Heart right ventricle (tissue), 16 donors: ENCODE measurements around the gene JAK1. TPM values are rescaled to one million over a fixed set of nuclear protein-coding genes. Genes with fewer than 3 reads are reported as not detected.

Source experiments
- ATAC-seq, 8 donors: fragments of 200-7000 bp; cut with Tn5 transposase; one replicate each; pipeline ENCODE4 v1.9.1; 2020; ENCODE audit warnings: mild to moderate bottlenecking in 8 of 8, moderate library complexity in 8 of 8, moderate number of reproducible peaks in 1 of 8
- DNase-seq, 2 donors: peaks; one replicate each; pipeline ENCODE4 v3.0.0-alpha.2; 2020
- H3K27ac ChIP-seq, 10 donors: fragments of 200-600 bp; sonication (generic) in 2 of 10; one replicate each; pipeline versions ENCODE4 v1.5.0 to v1.8.0; 2020 to 2022; ENCODE audit warnings: mild to moderate bottlenecking in 3 of 10
- H3K27me3 ChIP-seq, 7 donors: fragments of 200-600 bp; one replicate each; pipeline ENCODE4 v1.8.0; 2021 to 2022; ENCODE audit warnings: mild to moderate bottlenecking in 2 of 7
- H3K36me3 ChIP-seq, 9 donors: fragments of 200-600 bp; sonication (generic) in 1 of 9; one replicate each; pipeline versions ENCODE4 v1.5.0 to v1.8.0; 2020 to 2022; ENCODE audit warnings: mild to moderate bottlenecking in 2 of 9
- H3K4me1 ChIP-seq, 9 donors: fragments of 200-600 bp; sonication (generic) in 1 of 9; one replicate each; pipeline versions ENCODE4 v1.5.0 to v1.8.0; 2020 to 2022; ENCODE audit warnings: mild to moderate bottlenecking in 4 of 9
- H3K4me3 ChIP-seq, 10 donors: fragments of 200-600 bp; sonication (generic) in 2 of 10; one replicate each; pipeline versions ENCODE4 v1.5.0 to v1.8.0; 2020 to 2022; ENCODE audit warnings: mild to moderate bottlenecking in 7 of 10, moderate library complexity in 2 of 10
- H3K9me3 ChIP-seq, 11 donors: fragments of 200-600 bp in 10 of 11; sonication (generic) in 2 of 11; one replicate each; pipeline versions ENCODE4 v1.5.0 to v1.8.0; 2013 to 2022; ENCODE audit warnings: mild to moderate bottlenecking in 2 of 11, control low read depth in 1 of 11, moderate library complexity in 1 of 11
- CTCF ChIP-seq, 9 donors: fragments of 200-600 bp; sonication (generic) in 2 of 9; IDR thresholded peaks; one replicate each; pipeline versions ENCODE4 v1.5.0 to v1.8.0; 2021 to 2022; ENCODE audit warnings: antibody characterized with exemption in 9 of 9, mild to moderate bottlenecking in 5 of 9, moderate library complexity in 1 of 9
- WGBS, 2 donors: extraction: QIAGEN DNeasy Blood & Tissue Kit; methylation state at CpG; one replicate each; pipeline ENCODE4 v1.1.7; 2013; ENCODE audit warnings: inconsistent platforms in 1 of 2; 5-methylcytosine and 5-hydroxymethylcytosine counted together
- intact Hi-C, 10 donors: fragments of 100-400 bp; cut with DNase I; formaldehyde crosslinking; loops; one replicate each; pipeline versions ENCODE4 v1.11.1 to v1.14.2; 2022
- polyA plus RNA-seq, 2 donors: library from polyadenylated mRNA; stranded (reverse); fragments of 200-250 nt; gene quantifications; one replicate each; pipeline ENCODE4 v1.2.3, GENCODE V29; 2013
- total RNA-seq, 10 donors: library from RNA; stranded (reverse); fragmentation: NEBNext Ultra II Directional in 3 of 10; extraction: Animal tissue kit (Norgen Biotek cat#: 25700) in 3 of 10; gene quantifications; one replicate each; pipeline versions ENCODE4 v1.2.1 to v1.2.4, GENCODE V29; 2021 to 2023
- donor health status: Arrhythmogenic right ventricular cardiomyopathy.
- donor health status: ischemic (EF 13 %, LVEDD 7.1; RV severe dilation, severe dysfunction).
- donor health status: healthy with polysubstance abuse.
- donor health status: DM: no; HTN: yes; CAD: no.
- donor health status: DM: no; HTN: no; CAD: no.
- donor health status: ischemic (EF 25% LVEDD 6.9; RV normal size, moderate dysfunction).
- donor health status: ischemic (EF 25% LVEDD 5.7; RV mildly dilated, moderate dysfunction).
- donor health status: healthy.
- donor health status: DM: yes; HTN: yes; CAD: no.
- donor health status: Ischemic cardiomyopathy.
- donor health status: ischemic (EF 35%, LVEDD 5.7; RV mildly dilated, moderate dysfunction).
- donor health status: nonischemic (EF 11% LVEDD 7.7; RV severe dilation, severe dysfunction).
- donor health status: DM: yes; HTN: yes; CAD: no.
- donor health status: PGD.
- donor health status: ischemic (EF 29% LVEDD 5.4; RV normal size, mild dysfunction).
- donor health status: nonischemic (EF 23%, LVEDD 6.1; RV moderate dilation, normal function).

Gene JAK1
- total and polyA plus RNA-seq, 12 donors, result 20.1 to 122 (median 81.3) TPM

GRCh38 chr1:64855557-64855956, 110.8 kb downstream of the JAK1 start:
- Histone ChIP-seq H3K27ac (no peak overlapping the region), H3K9me3 (no peaks in the 10 kb centered on the region), H3K27me3 (no peaks in the 10 kb centered on the region), H3K4me3 (no peak overlapping the region), H3K4me1 (peaks cover 0 to 14% (median 6%) of the 10 kb centered on the region in 9 donors), H3K36me3 (peaks cover 0 to 99% (median 72%) of the 10 kb centered on the region in 9 donors)
- no peak for DNase-seq
- TF ChIP-seq CTCF (IDR thresholded peaks at IDR 0.05), result no peak
- ATAC-seq, result no peak
- WGBS, 2 donors, result 91 to 97% methylated on average over 8 of the region's 8 CpGs
- intact Hi-C loops, result no loop called here

DNA sequence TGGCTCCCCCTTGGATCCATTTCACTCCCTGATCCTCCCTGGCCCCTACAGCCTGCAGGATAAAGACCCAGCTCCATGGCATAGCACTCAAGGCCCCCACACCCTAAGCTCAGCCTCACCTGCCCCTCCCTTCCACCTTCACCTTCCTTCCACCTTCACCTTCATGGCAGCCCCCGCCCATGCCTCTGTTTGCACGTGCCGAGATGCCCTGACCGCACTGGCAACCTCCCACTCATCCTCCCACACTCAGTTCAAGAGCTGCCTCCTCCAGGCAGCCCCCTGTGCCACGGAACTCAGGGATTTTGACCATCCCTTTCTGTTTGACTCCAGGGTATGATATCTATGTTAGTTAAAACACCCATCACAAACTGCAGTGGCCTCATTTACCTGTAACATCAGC, 111.7 kb downstream of the JAK1 start:
- WGBS, 2 donors, result 95 to 96% methylated on average over 5 of the region's 5 CpGs
- ATAC-seq (no peak), DNase-seq (no peak)
- intact Hi-C loops, result no loop called here
- H3K27me3 ChIP-seq, result no peaks in the 10 kb centered on the region
- H3K36me3 ChIP-seq, result peaks cover 0 to 99% (median 77%) of the 10 kb centered on the region in 9 donors
- no peak overlapping the region for H3K4me3 ChIP-seq
- no peak for TF ChIP-seq CTCF (IDR thresholded peaks at IDR 0.05)
- no peak overlapping the region for H3K27ac ChIP-seq
- peaks cover 0 to 14% (median 6%) of the 10 kb centered on the region in 9 donors for H3K4me1 ChIP-seq
- no peaks in the 10 kb centered on the region for H3K9me3 ChIP-seq

DNA sequence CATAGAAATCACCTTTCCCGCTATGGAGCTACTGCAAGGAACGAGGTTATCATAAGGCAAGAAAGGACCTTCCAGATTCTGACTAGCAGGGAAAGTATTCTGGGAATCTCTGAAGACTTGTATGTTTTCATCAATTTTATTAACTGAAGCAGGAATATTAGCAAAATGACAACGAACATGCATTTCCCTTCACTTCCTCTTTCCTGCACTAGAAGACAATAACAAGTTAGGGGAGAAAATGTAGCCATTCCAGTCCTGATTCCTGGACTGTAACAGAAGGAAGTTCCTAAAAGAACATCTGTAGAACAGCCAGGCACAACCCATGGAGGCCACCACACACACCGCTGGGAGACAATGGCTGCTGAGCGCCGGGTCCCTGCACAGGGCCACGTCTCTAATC, 114.7 kb downstream of the JAK1 start:
- DNase-seq (no peak), ATAC-seq (peak in 2 of 8 donors; percentile 20 to 40)
- Histone ChIP-seq H3K9me3 (no peaks in the 10 kb centered on the region), H3K4me1 (peaks cover 0 to 14% (median 6%) of the 10 kb centered on the region in 9 donors), H3K27me3 (no peaks in the 10 kb centered on the region), H3K27ac (peak overlapping the region in 3 of 10 donors; percentile 3 to 34 (median 29)), H3K36me3 (peaks cover 0 to 99% (median 66%) of the 10 kb centered on the region in 9 donors), H3K4me3 (no peak overlapping the region)
- intact Hi-C loops, result no loop called here
- no peak for TF ChIP-seq CTCF (IDR thresholded peaks at IDR 0.05)
- 64 to 70% methylated on average over 7 of the region's 7 CpGs for WGBS, 2 donors

- Histone ChIP-seq H3K27ac (no peak overlapping the region), H3K4me1 (peaks cover 0 to 14% (median 6%) of the 10 kb centered on the region in 9 donors), H3K36me3 (peaks cover 0 to 99% (median 68%) of the 10 kb centered on the region in 9 donors), H3K4me3 (no peak overlapping the region), H3K9me3 (no peaks in the 10 kb centered on the region), H3K27me3 (no peaks in the 10 kb centered on the region)
- DNase-seq, result no peak
- WGBS, 2 donors, result 92 to 99% methylated on average over 10 of the region's 10 CpGs
- intact Hi-C loops, result no loop called here
- no peak for TF ChIP-seq CTCF (IDR thresholded peaks at IDR 0.05)
- no peak for ATAC-seq
Observed at GRCh38 chr1:64850846-64851245, 115.5 kb downstream of the JAK1 start.
